MM.1S (cell line): ENCODE measurements around the gene SLC38A10.

ENCODE experiments used
- EZH2 ChIP-seq: fragments of 300-600 bp; sonication (generic); optimal IDR thresholded peaks from 2 replicates; pipeline ENCODE3; 2017; ENCODE audit warnings: low read depth, mild to moderate bottlenecking, antibody characterized with exemption, low read length, mixed read lengths
- TF ChIP-seq, protein P1 (sequence below): fragments of 300-600 bp; sonication (generic); IDR thresholded peaks from 2 replicates; pipeline ENCODE4 v1.5.1; 2016; ENCODE audit warnings: antibody characterized with exemption, low read length, mixed read lengths

- TF ChIP-seq EZH2 = no peak
- TF ChIP-seq, protein P1, sequence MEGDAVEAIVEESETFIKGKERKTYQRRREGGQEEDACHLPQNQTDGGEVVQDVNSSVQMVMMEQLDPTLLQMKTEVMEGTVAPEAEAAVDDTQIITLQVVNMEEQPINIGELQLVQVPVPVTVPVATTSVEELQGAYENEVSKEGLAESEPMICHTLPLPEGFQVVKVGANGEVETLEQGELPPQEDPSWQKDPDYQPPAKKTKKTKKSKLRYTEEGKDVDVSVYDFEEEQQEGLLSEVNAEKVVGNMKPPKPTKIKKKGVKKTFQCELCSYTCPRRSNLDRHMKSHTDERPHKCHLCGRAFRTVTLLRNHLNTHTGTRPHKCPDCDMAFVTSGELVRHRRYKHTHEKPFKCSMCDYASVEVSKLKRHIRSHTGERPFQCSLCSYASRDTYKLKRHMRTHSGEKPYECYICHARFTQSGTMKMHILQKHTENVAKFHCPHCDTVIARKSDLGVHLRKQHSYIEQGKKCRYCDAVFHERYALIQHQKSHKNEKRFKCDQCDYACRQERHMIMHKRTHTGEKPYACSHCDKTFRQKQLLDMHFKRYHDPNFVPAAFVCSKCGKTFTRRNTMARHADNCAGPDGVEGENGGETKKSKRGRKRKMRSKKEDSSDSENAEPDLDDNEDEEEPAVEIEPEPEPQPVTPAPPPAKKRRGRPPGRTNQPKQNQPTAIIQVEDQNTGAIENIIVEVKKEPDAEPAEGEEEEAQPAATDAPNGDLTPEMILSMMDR = no peak
These were observed 97.1 kb downstream of the SLC38A10 start for GRCh38 chr17:81197831-81198490.
